Fibroblast of the aortic adventitia (primary cell): ENCODE results near the gene TATDN3. TPM values are rescaled to one million over a fixed set of nuclear protein-coding genes. Genes with fewer than 3 reads are reported as not detected.
"Not testable (repeated sequence)": the region's sequence is repeated elsewhere in the genome, so short reads cannot be mapped to it uniquely, and the experiment has no call there.

Experiments used
- DNase-seq: peaks from one replicate; pipeline ENCODE4 v3.0.0-alpha.2; 2010; ENCODE audit warnings: low read depth
- H3K4me3 ChIP-seq: 2 replicates; pipeline ENCODE4 v1.5.1; 2011; ENCODE audit warnings: low read depth, mild to moderate bottlenecking, control low read depth, low read length, moderate library complexity
- CTCF ChIP-seq: IDR thresholded peaks from 2 replicates; pipeline ENCODE4 v1.5.1; 2011; ENCODE audit warnings: mild to moderate bottlenecking, low read length, control low read depth, inconsistent platforms; ENCODE audit not compliant: insufficient read depth
- small RNA-seq: library from RNA; depleted of rRNA; stranded (forward); fragments of <200 nt; gene quantifications from one replicate; pipeline ENCODE3, GENCODE V24; 2012
- total RNA-seq: library from RNA; depleted of rRNA; stranded (reverse); fragments of >200 nt; gene quantifications from 2 replicates; pipeline ENCODE4 v1.2.3, GENCODE V29; 2012; ENCODE audit warnings: low replicate concordance

Gene TATDN3
- total RNA-seq, 1 donor = 15.0 TPM

GRCh38 chr1:212862111-212862690, 70.5 kb downstream of the TATDN3 start:
- no peak for DNase-seq

GRCh38 chr1:212863345-212863744, 71.7 kb downstream of the TATDN3 start:
- H3K4me3 ChIP-seq, DNase-seq: not testable (repeated sequence)

More at GRCh38 chr1:212862111-212862690, 70.5 kb downstream of the TATDN3 start:
- no peak overlapping the region for H3K4me3 ChIP-seq
- no peak for TF ChIP-seq CTCF

DNA sequence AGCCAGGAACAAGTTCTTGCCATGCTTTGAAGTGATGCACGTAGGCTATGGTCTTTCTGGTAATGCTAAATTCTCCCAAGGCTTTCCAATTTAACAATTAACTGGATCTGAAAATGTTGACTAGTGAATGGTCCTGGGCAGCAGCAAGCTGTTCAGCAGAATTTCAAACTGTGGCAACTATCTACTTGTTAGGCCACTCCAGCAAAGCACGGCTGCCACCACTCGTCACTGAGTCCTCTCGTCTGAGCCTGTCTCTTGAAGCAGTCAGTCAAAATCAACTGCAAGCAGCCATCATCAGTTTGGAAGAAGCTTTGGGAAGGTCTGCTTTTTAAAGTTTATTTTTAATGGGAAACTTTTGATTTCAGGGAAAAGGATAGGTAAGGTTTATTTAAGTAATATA, 72.5 kb downstream of the TATDN3 start:
- no peak for DNase-seq
- TF ChIP-seq CTCF = no peak
- no peak overlapping the region for H3K4me3 ChIP-seq

Small RNA genes lying within 50 kb of the gene (small RNA-seq; reads per million reads assigned to genes)
- gene AC104333.1 (not detected), gene AC104333.2 (not detected)

Other genes with a start within 250 kb of the TATDN3 start
- 4.2 and 5.2 TPM in 2 replicates for gene ATF3, start 183.1 kb upstream of the TATDN3 start, total RNA-seq
- gene BATF3, start 92.1 kb upstream of the TATDN3 start, total RNA-seq = 4.8 TPM in 1 of 2 replicates, not detected in the other
- 15.9 and 41.1 TPM in 2 replicates for gene NSL1, start 117 bp upstream of the TATDN3 start, total RNA-seq
- not detected in 2 replicates for gene SPATA45, start 55.8 kb downstream of the TATDN3 start, total RNA-seq
- 5.8 and 6.3 TPM in 2 replicates for gene FLVCR1, start 66.4 kb downstream of the TATDN3 start, total RNA-seq
- gene VASH2, start 158.6 kb downstream of the TATDN3 start, total RNA-seq = 0.90 and 3.3 TPM in 2 replicates
- gene ANGEL2, start 224.0 kb downstream of the TATDN3 start, total RNA-seq = 21.3 and 63.4 TPM in 2 replicates